MM.1S (cell line): Measurements from ENCODE around the gene CALU.

ENCODE experiments used
- CTCF ChIP-seq: fragments of 300-600 bp; sonication (generic); IDR thresholded peaks from 2 replicates; pipeline ENCODE4 v1.5.1; 2016; ENCODE audit warnings: antibody characterized with exemption, low read length, mixed read lengths
- EZH2 ChIP-seq: fragments of 300-600 bp; sonication (generic); optimal IDR thresholded peaks from 2 replicates; pipeline ENCODE3; 2017; ENCODE audit warnings: low read depth, mild to moderate bottlenecking, antibody characterized with exemption, low read length, mixed read lengths

DNA sequence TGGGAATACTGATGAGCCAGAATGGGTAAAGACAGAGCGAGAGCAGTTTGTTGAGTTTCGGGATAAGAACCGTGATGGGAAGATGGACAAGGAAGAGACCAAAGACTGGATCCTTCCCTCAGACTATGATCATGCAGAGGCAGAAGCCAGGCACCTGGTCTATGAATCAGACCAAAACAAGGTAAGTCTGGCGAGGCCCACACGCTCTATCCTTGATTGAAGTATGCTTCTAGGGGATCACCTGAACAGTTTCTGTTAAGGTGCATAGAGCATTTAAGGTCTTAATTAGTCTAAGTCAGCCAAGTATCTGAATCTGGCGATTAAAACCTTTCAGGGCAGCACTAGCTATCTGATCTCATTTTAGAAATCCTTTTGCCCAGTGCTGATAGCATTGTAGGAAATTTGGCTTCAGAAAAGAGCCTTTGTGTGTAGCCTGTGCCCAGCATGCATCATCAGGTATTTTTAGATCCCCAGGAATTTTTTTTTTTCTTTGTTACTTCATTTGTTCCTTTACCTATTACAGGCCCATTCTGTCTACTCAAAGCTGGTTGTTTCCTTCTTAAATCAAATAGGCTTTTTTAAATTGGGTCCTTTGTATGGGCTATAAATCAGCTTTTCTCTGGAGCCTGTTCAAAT, 28.4 kb downstream of the CALU start:
- TF ChIP-seq CTCF (no peak), EZH2 (no peak)
